Measurements from ENCODE around the gene SNTN. TPM values are rescaled to one million over a fixed set of nuclear protein-coding genes. Genes with fewer than 3 reads are reported as not detected.

SNTN gene
- total and polyA plus RNA-seq, 2 donors (not counting 3 experiments of a cell fraction or from before 2014, with no cell fraction given), result not detected

DNA sequence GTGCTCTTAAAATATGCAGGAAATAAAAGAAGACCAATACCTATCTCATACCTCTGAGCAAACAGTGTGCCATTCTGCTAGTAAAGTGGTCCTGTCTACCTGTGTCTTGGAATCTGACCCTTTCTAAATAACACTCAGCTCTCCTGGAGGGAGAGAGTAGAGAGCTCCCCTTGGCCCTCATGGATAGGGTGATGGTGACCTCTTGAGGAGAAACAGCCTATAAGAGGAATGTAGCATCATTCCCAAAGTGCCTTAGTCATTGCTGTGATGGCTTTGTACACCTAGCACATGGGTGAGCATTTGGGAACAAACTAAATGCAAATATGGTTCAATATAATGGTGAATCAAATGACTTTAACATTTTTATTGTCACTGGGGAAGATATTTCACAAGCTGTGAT is 10.0 kb downstream of the SNTN start:
- Histone ChIP-seq H3K4me3 (replicated peaks in 1 of 3; ENCODE audit: insufficient read depth in 1 of 3, low read depth in 1 of 3, low read length in 3 of 3) (no peak overlapping the region), H3K79me2 (ENCODE audit: control insufficient read depth, insufficient read depth, low read length) (no peaks in the 10 kb centered on the region), H3K36me3 (ENCODE audit: control insufficient read depth in 2 of 2, extremely low read depth in 1 of 2, insufficient read depth in 2 of 2, low read length in 2 of 2) (no peaks in the 10 kb centered on the region), H2AFZ (ENCODE audit: low read depth, low read length) (no peak overlapping the region), H3K9me3 (replicated peaks; ENCODE audit: control insufficient read depth, insufficient read depth, low read length) (no peaks in the 10 kb centered on the region), H3K4me1 (ENCODE audit: control insufficient read depth, extremely low read depth, insufficient read depth, low read length) (no peaks in the 10 kb centered on the region), H3K27ac (ENCODE audit: insufficient read depth, low read depth, low read length) (no peak overlapping the region), H3K9ac (replicated peaks; ENCODE audit: extremely low read depth, insufficient read depth, low read length) (no peak overlapping the region), H4K20me1 (replicated peaks; ENCODE audit: control insufficient read depth, extremely low read depth, insufficient read depth, low read length) (no peaks in the 10 kb centered on the region), H3K9me1 (replicated peaks; ENCODE audit: control insufficient read depth, extremely low read depth, insufficient read depth, low read length) (no peaks in the 10 kb centered on the region), H3K27me3 (ENCODE audit: control insufficient read depth in 2 of 2, insufficient read depth in 2 of 2, low read length in 2 of 2) (no peaks in the 10 kb centered on the region), H3K4me2 (ENCODE audit: insufficient read depth, low read length) (no peak overlapping the region)
- dilution Hi-C loops (cut with MboI; ENCODE audit: extremely low pct_ligation_motif_present, low sequenced_read_pairs), result no loop called here
- no peak for DNase-seq (ENCODE audit: low read depth, low spot score)
- FAIRE-seq, result no peak
- BruUV-seq (replicated peaks), result no TSS peak
- ChIA-PET CTCF (no interaction called here), POLR2A (no interaction called here)
- intact Hi-C loops (cut with micrococcal nuclease), result no loop called here
- TF ChIP-seq EZH2 (IDR thresholded peaks at IDR 0.05; ENCODE audit: borderline replicate concordance, low read depth, low read length, severe bottlenecking) (no peak), MYC (IDR thresholded peaks at IDR 0.05; ENCODE audit: low read depth, low read length) (no peak), POLR2A (IDR thresholded peaks at IDR 0.05; ENCODE audit: low read depth, low read length) (no peak), FOS (IDR thresholded peaks at IDR 0.05; ENCODE audit: borderline replicate concordance, insufficient read depth, low read length) (no peak), JUN (IDR thresholded peaks at IDR 0.05; ENCODE audit: borderline replicate concordance, insufficient read depth, insufficient read length, low read depth) (no peak), POLR2AphosphoS5 (IDR thresholded peaks at IDR 0.05; ENCODE audit: insufficient read depth, low read depth, low read length) (no peak), GATA2 (IDR thresholded peaks at IDR 0.05; ENCODE audit: insufficient read depth, insufficient read length, low read depth, low read length) (no peak)
- TF ChIP-seq, protein P1, sequence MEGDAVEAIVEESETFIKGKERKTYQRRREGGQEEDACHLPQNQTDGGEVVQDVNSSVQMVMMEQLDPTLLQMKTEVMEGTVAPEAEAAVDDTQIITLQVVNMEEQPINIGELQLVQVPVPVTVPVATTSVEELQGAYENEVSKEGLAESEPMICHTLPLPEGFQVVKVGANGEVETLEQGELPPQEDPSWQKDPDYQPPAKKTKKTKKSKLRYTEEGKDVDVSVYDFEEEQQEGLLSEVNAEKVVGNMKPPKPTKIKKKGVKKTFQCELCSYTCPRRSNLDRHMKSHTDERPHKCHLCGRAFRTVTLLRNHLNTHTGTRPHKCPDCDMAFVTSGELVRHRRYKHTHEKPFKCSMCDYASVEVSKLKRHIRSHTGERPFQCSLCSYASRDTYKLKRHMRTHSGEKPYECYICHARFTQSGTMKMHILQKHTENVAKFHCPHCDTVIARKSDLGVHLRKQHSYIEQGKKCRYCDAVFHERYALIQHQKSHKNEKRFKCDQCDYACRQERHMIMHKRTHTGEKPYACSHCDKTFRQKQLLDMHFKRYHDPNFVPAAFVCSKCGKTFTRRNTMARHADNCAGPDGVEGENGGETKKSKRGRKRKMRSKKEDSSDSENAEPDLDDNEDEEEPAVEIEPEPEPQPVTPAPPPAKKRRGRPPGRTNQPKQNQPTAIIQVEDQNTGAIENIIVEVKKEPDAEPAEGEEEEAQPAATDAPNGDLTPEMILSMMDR (IDR thresholded peaks at IDR 0.05; ENCODE audit: extremely low read depth in 1 of 2, insufficient read depth in 1 of 2, low read depth in 1 of 2, low read length in 2 of 2), result no peak
- TF ChIP-seq, protein P2, sequence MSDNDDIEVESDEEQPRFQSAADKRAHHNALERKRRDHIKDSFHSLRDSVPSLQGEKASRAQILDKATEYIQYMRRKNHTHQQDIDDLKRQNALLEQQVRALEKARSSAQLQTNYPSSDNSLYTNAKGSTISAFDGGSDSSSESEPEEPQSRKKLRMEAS (IDR thresholded peaks at IDR 0.05; ENCODE audit: insufficient read depth, insufficient read length), result no peak
